Type B pancreatic cell (in vitro differentiated cells): ENCODE data around the gene BRD4. TPM values are rescaled to one million over a fixed set of nuclear protein-coding genes. Genes with fewer than 3 reads are reported as not detected.

Source experiments
- DNase-seq: peaks from one replicate; pipeline ENCODE4 v3.0.0; 2021; ENCODE audit warnings: mixed read lengths; ENCODE audit not compliant: unreplicated experiment; ENCODE audit errors: extremely low spot score
- H3K27ac Mint-ChIP-seq: 2 replicates; pipeline ENCODE4 v1.8.0; 2021; ENCODE audit warnings: mild to moderate bottlenecking, mixed read lengths
- H3K27me3 Mint-ChIP-seq: 2 replicates; pipeline ENCODE4 v1.8.0; 2021; ENCODE audit warnings: mixed read lengths
- H3K36me3 Mint-ChIP-seq: 2 replicates; pipeline ENCODE4 v1.8.0; 2021; ENCODE audit warnings: mixed read lengths
- H3K4me1 Mint-ChIP-seq: one replicate; pipeline ENCODE4 v1.8.0; 2021; ENCODE audit warnings: mixed read lengths; ENCODE audit not compliant: unreplicated experiment
- H3K4me3 Mint-ChIP-seq: 2 replicates; pipeline ENCODE4 v1.8.0; 2021; ENCODE audit warnings: mild to moderate bottlenecking, mixed read lengths
- H3K9me3 Mint-ChIP-seq: 2 replicates; pipeline ENCODE4 v1.8.0; 2021; ENCODE audit warnings: mixed read lengths
- total RNA-seq: library from RNA; stranded (reverse); gene quantifications from 2 replicates; pipeline ENCODE4 v1.2.1, GENCODE V29; 2021; ENCODE audit warnings: low replicate concordance
- TF ChIP-seq, protein P1 (sequence below): fragments of 200-600 bp; sonication (generic); conservative IDR thresholded peaks from 2 replicates; pipeline ENCODE4 v1.5.0; 2021; ENCODE audit warnings: antibody characterized with exemption, mild to moderate bottlenecking

The BRD4 gene
- total RNA-seq, 1 donor from 2014 or later, result 123 TPM

DNA sequence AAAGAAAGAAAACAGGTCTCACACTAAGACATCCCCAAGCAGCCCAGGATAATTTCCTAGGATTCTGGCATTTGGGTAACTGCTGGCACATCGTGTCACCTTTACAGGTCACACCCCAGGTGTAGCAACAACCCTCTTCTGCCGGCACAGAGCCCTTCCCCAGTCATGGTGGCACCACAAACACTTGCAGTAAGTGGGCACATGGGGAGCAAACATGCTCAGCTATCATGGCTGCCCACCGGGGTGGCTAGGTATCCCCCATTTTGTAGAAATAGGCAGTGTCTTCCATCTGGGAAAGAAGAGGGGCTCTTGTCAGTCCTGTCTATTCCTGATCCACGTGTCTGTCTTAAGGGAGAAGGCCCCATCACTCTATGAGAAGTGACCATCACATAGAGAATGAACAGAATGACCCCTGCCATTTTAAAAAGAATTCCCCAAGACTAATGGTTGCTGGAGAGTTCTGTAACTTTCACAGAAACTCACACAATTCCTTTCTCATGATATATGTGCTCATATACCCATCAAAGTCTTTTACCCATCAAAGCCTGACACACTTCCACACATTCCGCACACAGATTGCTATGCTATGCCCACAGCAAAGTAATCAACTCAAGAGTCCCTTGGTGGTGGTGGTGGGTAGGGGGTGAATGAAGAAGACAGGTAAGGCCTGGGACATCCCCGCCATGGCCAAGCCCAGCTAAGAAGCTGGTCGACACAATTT, 33.3 kb downstream of the BRD4 start:
- Mint-ChIP-seq H3K4me3 (peak overlapping the region; percentile 47), H3K36me3 (peaks cover 14% of the 10 kb centered on the region), H3K27ac (peak overlapping the region; percentile 91), H3K4me1 (peaks cover 67% of the 10 kb centered on the region), H3K27me3 (no peaks in the 10 kb centered on the region), H3K9me3 (no peaks in the 10 kb centered on the region)
- TF ChIP-seq, protein P1, sequence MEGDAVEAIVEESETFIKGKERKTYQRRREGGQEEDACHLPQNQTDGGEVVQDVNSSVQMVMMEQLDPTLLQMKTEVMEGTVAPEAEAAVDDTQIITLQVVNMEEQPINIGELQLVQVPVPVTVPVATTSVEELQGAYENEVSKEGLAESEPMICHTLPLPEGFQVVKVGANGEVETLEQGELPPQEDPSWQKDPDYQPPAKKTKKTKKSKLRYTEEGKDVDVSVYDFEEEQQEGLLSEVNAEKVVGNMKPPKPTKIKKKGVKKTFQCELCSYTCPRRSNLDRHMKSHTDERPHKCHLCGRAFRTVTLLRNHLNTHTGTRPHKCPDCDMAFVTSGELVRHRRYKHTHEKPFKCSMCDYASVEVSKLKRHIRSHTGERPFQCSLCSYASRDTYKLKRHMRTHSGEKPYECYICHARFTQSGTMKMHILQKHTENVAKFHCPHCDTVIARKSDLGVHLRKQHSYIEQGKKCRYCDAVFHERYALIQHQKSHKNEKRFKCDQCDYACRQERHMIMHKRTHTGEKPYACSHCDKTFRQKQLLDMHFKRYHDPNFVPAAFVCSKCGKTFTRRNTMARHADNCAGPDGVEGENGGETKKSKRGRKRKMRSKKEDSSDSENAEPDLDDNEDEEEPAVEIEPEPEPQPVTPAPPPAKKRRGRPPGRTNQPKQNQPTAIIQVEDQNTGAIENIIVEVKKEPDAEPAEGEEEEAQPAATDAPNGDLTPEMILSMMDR, result no peak
- no peak for DNase-seq

DNA sequence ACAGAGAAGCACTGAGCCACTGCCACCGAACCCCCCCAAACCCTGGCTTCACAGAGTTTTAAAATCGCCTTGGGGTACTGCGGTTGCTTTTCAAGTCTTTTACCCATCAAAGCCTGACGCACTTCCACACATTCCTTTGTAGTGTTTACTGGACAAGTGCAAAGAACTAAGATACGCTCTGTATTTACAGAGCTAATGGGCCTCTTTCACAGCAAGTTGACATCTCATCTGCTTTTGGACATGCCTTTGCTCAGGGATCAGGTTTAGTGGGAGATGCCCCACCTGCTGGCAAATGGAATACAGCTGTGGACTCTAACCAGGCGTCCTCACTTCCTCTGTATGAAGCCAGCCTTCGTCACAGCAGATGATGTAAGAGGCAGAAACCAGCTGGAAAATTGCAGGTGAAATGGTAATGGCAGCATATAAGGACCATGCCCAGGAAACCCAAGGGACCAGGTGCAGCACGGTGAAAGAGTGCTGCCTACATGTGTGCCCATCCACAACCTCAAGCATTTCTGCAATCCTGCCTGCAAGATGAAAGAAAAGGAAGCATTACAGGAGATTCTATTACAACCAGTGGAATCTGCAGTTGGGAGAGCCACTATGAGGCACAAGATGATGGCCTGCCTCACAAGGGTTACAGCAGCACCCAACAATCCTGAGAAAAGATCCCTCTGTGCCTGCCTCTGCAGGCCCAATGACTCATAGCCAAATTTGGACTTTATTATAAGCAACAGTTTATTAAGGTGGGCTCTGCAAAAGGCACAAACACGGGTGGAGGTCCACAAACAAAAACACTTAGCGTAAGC, 34.7 kb downstream of the BRD4 start:
- Mint-ChIP-seq H3K27ac (peak overlapping the region; percentile 92), H3K9me3 (no peaks in the 10 kb centered on the region), H3K4me3 (peak overlapping the region; percentile 58), H3K4me1 (peaks cover 61% of the 10 kb centered on the region), H3K27me3 (no peaks in the 10 kb centered on the region), H3K36me3 (peaks cover 11% of the 10 kb centered on the region)
- no peak for DNase-seq
- TF ChIP-seq, protein P1, result no peak

DNA sequence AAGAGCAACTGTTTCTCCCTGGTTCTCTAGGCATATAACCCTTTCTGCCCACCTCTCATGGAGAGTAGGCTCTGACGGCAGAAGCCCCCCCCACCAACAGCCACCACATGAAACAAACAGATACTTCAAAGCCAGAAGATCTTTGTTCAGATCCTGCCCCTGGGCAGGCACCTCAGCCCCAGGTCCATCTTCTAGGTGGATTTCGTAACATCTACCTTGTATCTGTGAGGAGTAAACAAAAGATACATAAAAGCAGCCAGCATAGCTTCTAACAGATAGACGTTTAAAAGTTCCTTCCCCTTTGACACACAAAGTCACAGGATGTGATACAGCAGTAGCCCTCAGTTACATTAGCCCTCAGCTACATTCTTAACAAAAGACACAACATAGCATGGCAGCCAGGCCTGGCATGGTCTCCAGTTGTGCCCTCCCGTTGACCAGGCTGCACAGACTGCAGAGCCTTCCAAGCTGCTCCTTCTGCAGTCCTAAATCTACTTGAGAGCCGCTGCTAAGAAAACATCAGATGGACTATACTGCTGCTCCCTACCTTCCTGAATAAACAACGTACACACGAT, 35.4 kb downstream of the BRD4 start:
- Mint-ChIP-seq H3K27ac (peak overlapping the region; percentile 92), H3K9me3 (no peaks in the 10 kb centered on the region), H3K36me3 (peaks cover 14% of the 10 kb centered on the region), H3K4me3 (peak overlapping the region; percentile 58), H3K27me3 (no peaks in the 10 kb centered on the region), H3K4me1 (peaks cover 65% of the 10 kb centered on the region)
- DNase-seq, result no peak
- TF ChIP-seq, protein P1, result no peak

DNA sequence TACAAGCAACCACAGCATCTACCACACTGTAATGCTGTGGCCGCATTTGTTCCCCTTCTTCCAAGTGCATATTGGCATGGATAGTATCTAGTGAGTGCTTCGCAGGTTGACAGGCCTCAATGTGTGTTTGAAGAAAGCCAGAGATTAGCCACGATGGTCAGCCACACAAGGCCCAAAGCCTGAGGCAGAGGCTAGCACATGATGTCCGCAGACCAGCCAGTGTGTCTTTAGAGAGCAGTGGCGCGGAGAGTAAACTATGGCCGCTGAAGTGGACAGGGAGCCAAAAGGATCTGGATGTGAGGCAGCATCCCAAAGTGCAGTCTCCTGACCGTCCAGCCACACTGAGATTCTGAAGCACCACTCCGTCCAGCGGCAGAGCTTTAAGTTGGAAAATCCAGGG, 36.0 kb downstream of the BRD4 start:
- no peak for DNase-seq
- Mint-ChIP-seq H3K36me3 (peaks cover 15% of the 10 kb centered on the region), H3K9me3 (no peaks in the 10 kb centered on the region), H3K27me3 (no peaks in the 10 kb centered on the region), H3K27ac (peak overlapping the region; percentile 92), H3K4me3 (peak overlapping the region; percentile 58), H3K4me1 (peaks cover 70% of the 10 kb centered on the region)
- TF ChIP-seq, protein P1, result no peak

DNA sequence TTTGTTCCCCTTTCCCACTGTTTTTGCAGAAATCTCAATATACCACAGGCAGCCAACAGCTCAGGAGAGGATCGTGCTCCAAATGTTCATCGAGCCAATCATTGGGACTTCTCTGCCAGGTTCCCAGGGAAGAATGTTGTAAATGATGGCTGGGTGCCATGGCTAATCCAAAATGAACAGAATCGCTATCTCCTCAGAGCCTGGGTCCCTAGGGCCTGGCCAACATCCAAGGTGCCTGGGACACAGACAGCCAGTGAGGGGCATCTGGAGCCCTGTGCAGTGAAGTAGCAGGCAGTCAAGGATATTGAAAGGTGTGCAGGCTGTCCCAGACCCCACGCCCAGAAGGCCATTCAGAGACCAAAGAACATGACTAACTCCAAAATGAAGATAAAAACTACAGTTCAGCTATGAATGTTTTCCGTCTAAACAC, 37.8 kb downstream of the BRD4 start:
- Mint-ChIP-seq H3K27me3 (no peaks in the 10 kb centered on the region), H3K4me1 (peaks cover 75% of the 10 kb centered on the region), H3K4me3 (no peak overlapping the region), H3K36me3 (peaks cover 15% of the 10 kb centered on the region), H3K27ac (no peak overlapping the region), H3K9me3 (no peaks in the 10 kb centered on the region)
- DNase-seq, result no peak
- TF ChIP-seq, protein P1, result no peak
